Stromal cell of bone marrow (primary cell): ENCODE data around the gene CERT1.
"Not testable (repeated sequence)": the region's sequence is repeated elsewhere in the genome, so short reads cannot be mapped to it uniquely, and the experiment has no call there.

ENCODE experiments used
- DNase-seq: peaks from one replicate; pipeline ENCODE4 v3.0.0-alpha.2; 2012; ENCODE audit warnings: low read depth

CERT1 gene

GRCh38 chr5:75524071-75524470 is 12.6 kb upstream of the CERT1 start:
- DNase-seq, result no peak

- no peak for DNase-seq
These were observed 11.8 kb upstream of the CERT1 start for GRCh38 chr5:75523275-75523674.

GRCh38 chr5:75522542-75522941 is 11.1 kb upstream of the CERT1 start:
- no peak for DNase-seq

- no peak for DNase-seq
These were observed 10.6 kb upstream of the CERT1 start for GRCh38 chr5:75522025-75522424.

GRCh38 chr5:75521195-75521594 is 9.8 kb upstream of the CERT1 start:
- no peak for DNase-seq

- DNase-seq, result no peak
These were observed 8.3 kb upstream of the CERT1 start for GRCh38 chr5:75519761-75520160.

- no peak for DNase-seq
These were observed 2.9 kb upstream of the CERT1 start for GRCh38 chr5:75514323-75514722.

GRCh38 chr5:75513841-75514240 is 2.4 kb upstream of the CERT1 start:
- no peak for DNase-seq

- no peak for DNase-seq
These were observed 1.1 kb upstream of the CERT1 start for GRCh38 chr5:75512383-75513074.

GRCh38 chr5:75510836-75511434 is 494 bp downstream of the CERT1 start:
- DNase-seq, result no peak

GRCh38 chr5:75510417-75510835 is 1.0 kb downstream of the CERT1 start:
- no peak for DNase-seq

GRCh38 chr5:75509956-75510355 is 1.5 kb downstream of the CERT1 start:
- peak; percentile 58 for DNase-seq

- no peak for DNase-seq
These were observed 1.9 kb downstream of the CERT1 start for GRCh38 chr5:75509546-75509945.

- no peak for DNase-seq
These were observed 3.6 kb downstream of the CERT1 start for GRCh38 chr5:75507841-75508240.

- not testable (repeated sequence) for DNase-seq
These were observed 6.3 kb downstream of the CERT1 start for GRCh38 chr5:75505112-75505511.

- DNase-seq, result not testable (repeated sequence)
These were observed 12.6 kb downstream of the CERT1 start for GRCh38 chr5:75498875-75499274.

- no peak for DNase-seq
These were observed 13.1 kb downstream of the CERT1 start for GRCh38 chr5:75498208-75498777.

GRCh38 chr5:75496026-75496425 is 15.4 kb downstream of the CERT1 start:
- DNase-seq, result no peak

GRCh38 chr5:75491621-75492020 is 19.8 kb downstream of the CERT1 start:
- no peak for DNase-seq

GRCh38 chr5:75489847-75490246 is 21.6 kb downstream of the CERT1 start:
- not testable (repeated sequence) for DNase-seq

- DNase-seq, result no peak
These were observed 26.8 kb downstream of the CERT1 start for GRCh38 chr5:75484605-75485004.

GRCh38 chr5:75482482-75482881 is 28.9 kb downstream of the CERT1 start:
- DNase-seq, result no peak

GRCh38 chr5:75481024-75481423 is 30.4 kb downstream of the CERT1 start:
- no peak for DNase-seq

GRCh38 chr5:75475364-75475763 is 36.1 kb downstream of the CERT1 start:
- no peak for DNase-seq
